ENCODE measurements around the gene CPEB4. TPM values are rescaled to one million over a fixed set of nuclear protein-coding genes. Genes with fewer than 3 reads are reported as not detected.

The CPEB4 gene
- total RNA-seq, 1 donor from 2014 or later = 37.4 TPM

GRCh38 chr5:173946323-173946722 is 58.2 kb downstream of the CPEB4 start:
- Histone ChIP-seq H3K27ac (no peak overlapping the region), H3K4me1 (peaks cover 2% of the 10 kb centered on the region in 2 donors), H3K27me3 (no peaks in the 10 kb centered on the region), H3K36me3 (peaks cover 46 to 56% of the 10 kb centered on the region in 2 donors), H3K4me3 (no peak overlapping the region), H3K9me3 (no peaks in the 10 kb centered on the region)
- intact Hi-C loops (cut with DNase I) = no loop called here
- TF ChIP-seq, protein P1, sequence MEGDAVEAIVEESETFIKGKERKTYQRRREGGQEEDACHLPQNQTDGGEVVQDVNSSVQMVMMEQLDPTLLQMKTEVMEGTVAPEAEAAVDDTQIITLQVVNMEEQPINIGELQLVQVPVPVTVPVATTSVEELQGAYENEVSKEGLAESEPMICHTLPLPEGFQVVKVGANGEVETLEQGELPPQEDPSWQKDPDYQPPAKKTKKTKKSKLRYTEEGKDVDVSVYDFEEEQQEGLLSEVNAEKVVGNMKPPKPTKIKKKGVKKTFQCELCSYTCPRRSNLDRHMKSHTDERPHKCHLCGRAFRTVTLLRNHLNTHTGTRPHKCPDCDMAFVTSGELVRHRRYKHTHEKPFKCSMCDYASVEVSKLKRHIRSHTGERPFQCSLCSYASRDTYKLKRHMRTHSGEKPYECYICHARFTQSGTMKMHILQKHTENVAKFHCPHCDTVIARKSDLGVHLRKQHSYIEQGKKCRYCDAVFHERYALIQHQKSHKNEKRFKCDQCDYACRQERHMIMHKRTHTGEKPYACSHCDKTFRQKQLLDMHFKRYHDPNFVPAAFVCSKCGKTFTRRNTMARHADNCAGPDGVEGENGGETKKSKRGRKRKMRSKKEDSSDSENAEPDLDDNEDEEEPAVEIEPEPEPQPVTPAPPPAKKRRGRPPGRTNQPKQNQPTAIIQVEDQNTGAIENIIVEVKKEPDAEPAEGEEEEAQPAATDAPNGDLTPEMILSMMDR (IDR thresholded peaks at IDR 0.05) = no peak
- no peak for DNase-seq (ENCODE audit: low spot score in 2 of 2)

GRCh38 chr5:173950829-173951228 is 62.7 kb downstream of the CPEB4 start:
- H3K36me3 ChIP-seq = peaks cover 60 to 87% of the 10 kb centered on the region in 2 donors
- H3K27me3 ChIP-seq = no peaks in the 10 kb centered on the region
- H3K4me3 ChIP-seq = no peak overlapping the region
- no peak overlapping the region for H3K27ac ChIP-seq
- TF ChIP-seq, protein P1 (IDR thresholded peaks at IDR 0.05) = no peak
- no peaks in the 10 kb centered on the region for H3K4me1 ChIP-seq
- H3K9me3 ChIP-seq = no peaks in the 10 kb centered on the region
- no peak for DNase-seq (ENCODE audit: low spot score in 2 of 2)
- intact Hi-C loops (cut with DNase I) = no loop called here

GRCh38 chr5:173953528-173954090 is 65.5 kb downstream of the CPEB4 start:
- Histone ChIP-seq H3K4me3 (no peak overlapping the region), H3K36me3 (peaks cover 42 to 77% of the 10 kb centered on the region in 2 donors), H3K9me3 (no peaks in the 10 kb centered on the region), H3K4me1 (no peaks in the 10 kb centered on the region), H3K27me3 (no peaks in the 10 kb centered on the region), H3K27ac (no peak overlapping the region)
- TF ChIP-seq, protein P1 (IDR thresholded peaks at IDR 0.05) = no peak
- no peak for DNase-seq (ENCODE audit: low spot score in 2 of 2)
- intact Hi-C loops (cut with DNase I) = no loop called here

- Histone ChIP-seq H3K4me1 (no peaks in the 10 kb centered on the region), H3K9me3 (no peaks in the 10 kb centered on the region), H3K4me3 (no peak overlapping the region), H3K27me3 (no peaks in the 10 kb centered on the region), H3K27ac (peak overlapping the region in 1 of 2 donors; percentile 31), H3K36me3 (peaks cover 40 to 64% of the 10 kb centered on the region in 2 donors)
- intact Hi-C loops (cut with DNase I) = no loop called here
- DNase-seq (ENCODE audit: low spot score in 2 of 2) = no peak
- TF ChIP-seq, protein P1 (IDR thresholded peaks at IDR 0.05) = no peak
Observed at GRCh38 chr5:173954671-173955521, 66.7 kb downstream of the CPEB4 start.

GRCh38 chr5:173960986-173961385 is 72.8 kb downstream of the CPEB4 start:
- DNase-seq (ENCODE audit: low spot score in 2 of 2) = no peak
- Histone ChIP-seq H3K4me3 (no peak overlapping the region), H3K27me3 (no peaks in the 10 kb centered on the region), H3K27ac (no peak overlapping the region), H3K36me3 (peaks cover under 1 to 10% of the 10 kb centered on the region in 2 donors), H3K4me1 (no peaks in the 10 kb centered on the region), H3K9me3 (no peaks in the 10 kb centered on the region)
- TF ChIP-seq, protein P1 (IDR thresholded peaks at IDR 0.05) = no peak
- intact Hi-C loops (cut with DNase I) = no loop called here

Data from ascending aorta (tissue), 2 donors.